HFF-Myc (cell line): Measurements from ENCODE around the gene HSPA8.
"Not testable (repeated sequence)": the region's sequence is repeated elsewhere in the genome, so short reads cannot be mapped to it uniquely, and the experiment has no call there.

Experiments
- DNase-seq: peaks from one replicate; pipeline ENCODE4 v3.0.0-alpha.2; 2011; ENCODE audit warnings: low read depth; ENCODE audit errors: extremely low read depth
- H3K4me3 ChIP-seq: replicated peaks from 2 replicates; pipeline ENCODE4 v1.5.1; 2011; ENCODE audit warnings: low read depth, mild to moderate bottlenecking, control low read depth, low read length
- CTCF ChIP-seq: IDR thresholded peaks from 2 replicates; pipeline ENCODE4 v1.5.1; 2012; ENCODE audit warnings: mild to moderate bottlenecking, low read depth, low read length, control low read depth; ENCODE audit errors: missing control alignments

HSPA8 gene

GRCh38 chr11:123062158-123062891 lies 389 bp upstream of the HSPA8 start:
- peak overlapping the region; percentile 90 for H3K4me3 ChIP-seq
- TF ChIP-seq CTCF: no peak
- DNase-seq: peak; percentile 95

DNA sequence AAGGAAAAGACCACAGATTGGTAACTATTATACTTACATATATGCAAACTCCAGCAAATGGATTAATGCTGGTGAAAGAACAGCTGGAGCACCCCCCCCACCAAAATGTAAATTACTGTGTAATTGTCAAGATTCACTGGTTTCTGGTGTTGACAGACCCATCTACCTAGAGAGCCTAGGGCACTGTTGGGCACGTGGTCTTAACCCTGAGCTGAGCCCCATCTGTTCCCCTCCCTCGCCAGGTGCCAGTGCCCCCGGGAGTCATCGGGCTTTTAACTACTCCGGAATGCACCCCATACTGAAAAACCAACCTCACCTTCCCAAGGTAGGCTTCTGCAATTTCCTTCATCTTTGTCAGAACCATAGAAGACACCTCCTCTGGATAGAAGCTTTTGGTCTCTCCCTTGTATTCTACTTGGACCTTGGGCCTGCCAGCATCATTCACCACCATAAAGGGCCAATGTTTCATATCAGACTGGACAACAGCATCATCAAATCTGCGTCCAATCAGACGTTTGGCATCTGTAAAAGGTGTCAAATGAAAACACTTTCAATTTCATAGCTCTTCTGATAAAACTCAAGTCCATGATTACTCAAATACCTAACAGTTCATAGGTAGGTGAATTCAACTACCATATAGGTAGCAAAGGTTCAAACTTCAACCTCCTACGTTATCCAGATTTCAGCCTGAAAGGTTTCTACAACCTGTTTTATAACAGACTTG lies 1.5 kb downstream of the HSPA8 start:
- DNase-seq: no peak
- peak overlapping the region; percentile 90 for H3K4me3 ChIP-seq
- no peak for TF ChIP-seq CTCF

DNA sequence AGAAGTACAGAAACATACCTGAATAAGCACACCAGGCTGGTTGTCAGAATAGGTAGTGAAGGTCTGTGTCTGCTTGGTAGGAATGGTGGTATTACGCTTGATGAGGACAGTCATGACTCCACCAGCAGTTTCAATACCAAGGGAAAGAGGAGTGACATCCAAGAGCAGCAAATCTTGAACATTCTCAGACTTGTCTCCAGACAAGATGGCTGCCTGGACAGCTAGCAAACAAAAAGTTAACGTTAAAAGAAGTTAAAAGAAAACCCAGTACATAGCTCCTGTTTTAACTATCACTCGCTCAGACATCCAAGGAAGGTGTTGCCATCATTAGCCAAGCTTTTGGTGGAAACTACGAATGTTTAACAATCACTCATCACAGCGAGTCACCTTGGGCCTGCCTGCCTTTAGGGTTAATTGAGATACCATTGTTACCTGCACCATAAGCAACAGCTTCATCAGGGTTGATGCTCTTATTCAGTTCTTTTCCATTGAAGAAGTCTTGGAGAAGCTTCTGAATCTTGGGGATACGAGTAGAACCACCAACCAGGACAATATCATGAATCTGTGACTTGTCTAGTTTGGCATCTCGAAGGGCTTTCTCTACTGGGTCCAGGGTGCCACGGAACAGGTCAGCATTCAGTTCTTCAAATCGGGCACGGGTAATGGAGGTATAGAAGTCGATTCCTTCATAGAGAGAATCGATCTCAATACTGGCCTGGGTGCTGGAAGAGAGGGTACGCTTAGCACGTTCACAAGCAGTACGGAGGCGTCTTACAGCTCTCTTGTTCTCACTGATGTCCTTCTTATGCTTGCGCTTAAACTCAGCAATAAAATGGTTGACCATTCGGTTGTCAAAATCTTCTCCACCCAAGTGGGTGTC lies 2.7 kb downstream of the HSPA8 start:
- peak overlapping the region; percentile 90 for H3K4me3 ChIP-seq
- DNase-seq: not testable (repeated sequence)

DNA sequence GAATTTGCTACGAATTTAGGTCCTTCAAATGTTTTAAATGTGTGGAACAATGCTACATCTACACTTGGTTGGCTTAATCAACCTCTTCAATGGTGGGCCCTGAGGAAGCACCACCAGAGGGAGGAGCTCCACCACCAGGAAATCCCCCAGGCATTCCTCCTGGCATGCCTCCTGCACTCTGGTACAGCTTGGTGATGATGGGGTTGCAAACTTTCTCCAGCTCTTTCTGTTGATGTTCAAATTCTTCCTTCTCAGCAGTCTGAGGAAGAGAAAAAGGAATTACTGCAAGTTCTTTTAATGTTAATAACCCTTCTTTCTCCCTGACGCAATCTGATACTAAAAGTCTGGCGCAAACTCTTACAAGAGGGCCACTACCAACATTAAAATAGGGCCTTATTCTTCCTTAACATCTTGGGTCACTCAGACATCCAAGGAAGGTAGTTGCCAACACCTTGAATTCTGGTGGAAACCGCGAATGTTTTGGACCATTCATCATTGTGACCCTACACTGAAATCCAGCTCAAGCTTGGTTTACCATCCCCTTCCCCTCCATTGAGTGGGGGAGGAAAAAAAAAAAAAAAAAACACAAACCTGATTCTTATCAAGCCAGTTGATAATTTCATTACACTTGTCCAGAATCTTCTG lies 4.2 kb downstream of the HSPA8 start:
- DNase-seq: no peak
- no peak for TF ChIP-seq CTCF
- H3K4me3 ChIP-seq: peak overlapping the region; percentile 90

DNA sequence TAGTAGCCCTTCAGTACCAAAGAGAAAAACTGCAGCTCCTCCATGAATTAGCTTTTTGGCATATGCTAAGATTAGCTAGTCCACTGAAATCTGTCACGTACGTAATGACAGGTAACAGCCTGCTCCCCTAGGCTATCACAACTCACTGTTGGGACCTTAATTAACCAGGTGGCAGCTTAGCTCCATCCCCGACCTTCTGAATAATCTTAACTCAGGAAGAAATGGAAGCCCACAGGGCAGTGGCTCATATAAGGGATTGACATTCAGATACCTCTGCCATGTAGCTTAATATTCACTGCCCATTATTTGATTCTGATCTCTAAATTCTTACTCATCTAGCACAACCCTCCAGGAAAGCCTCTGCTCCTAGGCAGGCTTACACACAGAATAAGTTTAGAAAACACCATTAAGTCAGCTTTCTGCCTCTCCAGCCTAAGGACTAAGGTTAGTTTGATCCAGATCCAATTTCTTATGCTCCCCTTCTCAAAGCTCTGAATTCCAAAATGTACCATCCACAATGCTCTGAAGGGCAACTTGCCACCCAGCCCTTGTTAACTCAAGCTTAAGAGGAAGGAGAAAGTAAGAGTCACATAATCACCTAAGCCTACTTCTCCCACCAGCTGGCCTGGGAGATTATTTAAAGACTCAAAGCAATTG lies 5.0 kb downstream of the HSPA8 start:
- peak overlapping the region; percentile 17 for H3K4me3 ChIP-seq
- DNase-seq: no peak
- TF ChIP-seq CTCF: no peak

GRCh38 chr11:123055191-123055901 lies 6.6 kb downstream of the HSPA8 start:
- TF ChIP-seq CTCF: no peak
- DNase-seq: no peak
- H3K4me3 ChIP-seq: no peak overlapping the region
